A673 (cell line): ENCODE results near the gene PTGIS.

ENCODE experiments used
- CTCF ChIP-seq: fragments of 300-800, 200-600 bp; sonication (generic); conservative IDR thresholded peaks from 2 replicates; pipeline ENCODE4 v1.5.1; 2017; ENCODE audit warnings: low read depth, mild to moderate bottlenecking, antibody characterized with exemption, low read length, moderate library complexity, mixed read lengths
- EZH2 ChIP-seq: fragments of 200-600 bp; sonication (generic); IDR thresholded peaks from 2 replicates; pipeline ENCODE4 v1.6.1; 2017; ENCODE audit warnings: borderline replicate concordance, low read depth, mild to moderate bottlenecking, mixed read lengths, antibody characterized with exemption, low read length; ENCODE audit not compliant: poor library complexity, severe bottlenecking

GRCh38 chr20:49466114-49466912 lies 101.6 kb downstream of the PTGIS start:
- TF ChIP-seq CTCF (no peak), EZH2 (no peak)
